Activated CD8-positive, alpha-beta T cell treated with anti-CD3 and anti-CD28 coated beads, Interleukin-2, amount 10 ng/mL, durations not matched to agents 7 days and 5 days (primary cell): ENCODE results near the gene UBE3C. TPM values are rescaled to one million over a fixed set of nuclear protein-coding genes. Genes with fewer than 3 reads are reported as not detected.

ENCODE experiments used
- ATAC-seq: fragments of 150-1000 bp; cut with Tn5 transposase; one replicate; pipeline ENCODE4 v1.10.0; 2021; ENCODE audit warnings: moderate library complexity
- CTCF ChIA-PET: fragments of 350-600 bp; sonication (Branson Sonifier 250); formaldehyde crosslinking; loops from one replicate; lab custom pipeline; 2021; ENCODE audit warnings: antibody characterized with exemption; lab: Charles Lee
- POLR2A ChIA-PET: fragments of 350-600 bp; sonication (Branson Sonifier 250); formaldehyde crosslinking; loops from one replicate; lab custom pipeline; 2021; ENCODE audit warnings: antibody characterized with exemption; lab: Charles Lee
- DNase-seq: peaks from one replicate; pipeline ENCODE4 v3.0.0-alpha.2; 2020
- H3K27ac Mint-ChIP-seq: one replicate; pipeline ENCODE4 v1.8.0; 2021; ENCODE audit warnings: mild to moderate bottlenecking, mixed read lengths
- H3K27me3 Mint-ChIP-seq: one replicate; pipeline ENCODE4 v1.8.0; 2021; ENCODE audit warnings: low read depth, mixed read lengths
- H3K36me3 Mint-ChIP-seq: one replicate; pipeline ENCODE4 v1.8.0; 2021; ENCODE audit warnings: low read depth, mixed read lengths
- H3K4me1 Mint-ChIP-seq: one replicate; pipeline ENCODE4 v1.8.0; 2021; ENCODE audit warnings: low read depth, mixed read lengths
- H3K4me3 Mint-ChIP-seq: one replicate; pipeline ENCODE4 v1.8.0; 2021; ENCODE audit warnings: mild to moderate bottlenecking, mixed read lengths
- H3K9me3 Mint-ChIP-seq: one replicate; pipeline ENCODE4 v1.8.0; 2022; ENCODE audit warnings: mixed read lengths; ENCODE audit not compliant: insufficient read depth
- total RNA-seq, 2 experiments: library from RNA; stranded (reverse); gene quantifications; one replicate each; pipeline ENCODE4 v1.2.3, GENCODE V29; 2021

UBE3C gene
- total RNA-seq, 2 experiments from 2014 or later, result 57.1 to 57.9 TPM

GRCh38 chr7:157306846-157307838 is 168.4 kb downstream of the UBE3C start:
- Mint-ChIP-seq H3K9me3 (no peaks in the 10 kb centered on the region), H3K4me1 (peaks cover 38% of the 10 kb centered on the region), H3K27ac (no peak overlapping the region), H3K36me3 (no peaks in the 10 kb centered on the region), H3K4me3 (no peak overlapping the region), H3K27me3 (no peaks in the 10 kb centered on the region)
- no peak for ATAC-seq
- CTCF ChIA-PET, result interaction anchor here (0.9 to 1.5 kb wide), 3 partner anchors 11 to 33 kb away, joined by 3 read pairs; no protein-coding TSS in a partner anchor
- POLR2A ChIA-PET, result no interaction called here
- no peak for DNase-seq

- Mint-ChIP-seq H3K36me3 (no peaks in the 10 kb centered on the region), H3K4me3 (no peak overlapping the region), H3K4me1 (peaks cover 26% of the 10 kb centered on the region), H3K9me3 (no peaks in the 10 kb centered on the region), H3K27ac (no peak overlapping the region), H3K27me3 (no peaks in the 10 kb centered on the region)
- DNase-seq, result no peak
- CTCF ChIA-PET, result no interaction called here
- POLR2A ChIA-PET, result no interaction called here
- ATAC-seq, result no peak
Observed at GRCh38 chr7:157309988-157310668, 171.4 kb downstream of the UBE3C start.

- Mint-ChIP-seq H3K9me3 (no peaks in the 10 kb centered on the region), H3K36me3 (no peaks in the 10 kb centered on the region), H3K4me3 (no peak overlapping the region), H3K27ac (no peak overlapping the region), H3K27me3 (no peaks in the 10 kb centered on the region), H3K4me1 (peaks cover 26% of the 10 kb centered on the region)
- ChIA-PET CTCF (no interaction called here), POLR2A (no interaction called here)
- DNase-seq, result no peak
- ATAC-seq, result no peak
Observed at GRCh38 chr7:157310676-157311185, 172.0 kb downstream of the UBE3C start.

- Mint-ChIP-seq H3K27me3 (peaks cover 1% of the 10 kb centered on the region), H3K4me1 (peaks cover 10% of the 10 kb centered on the region), H3K4me3 (no peak overlapping the region), H3K27ac (no peak overlapping the region), H3K36me3 (no peaks in the 10 kb centered on the region), H3K9me3 (no peaks in the 10 kb centered on the region)
- no peak for DNase-seq
- no peak for ATAC-seq
- CTCF ChIA-PET, result no interaction called here
- POLR2A ChIA-PET, result no interaction called here
Observed at GRCh38 chr7:157312941-157313340, 174.2 kb downstream of the UBE3C start.

GRCh38 chr7:157313645-157314044 is 174.9 kb downstream of the UBE3C start:
- DNase-seq (no peak), ATAC-seq (no peak)
- ChIA-PET POLR2A (no interaction called here), CTCF (no interaction called here)
- Mint-ChIP-seq H3K36me3 (no peaks in the 10 kb centered on the region), H3K4me3 (no peak overlapping the region), H3K27me3 (peaks cover 1% of the 10 kb centered on the region), H3K27ac (no peak overlapping the region), H3K9me3 (no peaks in the 10 kb centered on the region), H3K4me1 (peaks cover 16% of the 10 kb centered on the region)

GRCh38 chr7:157318015-157318706 is 179.4 kb downstream of the UBE3C start:
- peak overlapping the region; percentile 57 for H3K27ac Mint-ChIP-seq
- peaks cover 1% of the 10 kb centered on the region for H3K27me3 Mint-ChIP-seq
- H3K36me3 Mint-ChIP-seq, result no peaks in the 10 kb centered on the region
- POLR2A ChIA-PET, result no interaction called here
- H3K4me3 Mint-ChIP-seq, result no peak overlapping the region
- peaks cover 13% of the 10 kb centered on the region for H3K4me1 Mint-ChIP-seq
- CTCF ChIA-PET, result interaction anchor here (0.7 to 1.4 kb wide), 3 partner anchors 10 to 14 kb away, joined by 3 read pairs; no protein-coding TSS in a partner anchor
- no peak for DNase-seq
- H3K9me3 Mint-ChIP-seq, result no peaks in the 10 kb centered on the region
- ATAC-seq, result peak; percentile 67

Other genes with a start within 250 kb of the UBE3C start
- gene LMBR1, start 245.7 kb upstream of the UBE3C start, total RNA-seq, result 10 to 100 TPM; 49.7 to 51.2 TPM
- gene NOM1, start 189.2 kb upstream of the UBE3C start, total RNA-seq, result 10 to 100 TPM; 28.1 to 28.8 TPM
- gene MNX1, start 128.3 kb upstream of the UBE3C start, total RNA-seq, result not detected
- gene DNAJB6, start 198.1 kb downstream of the UBE3C start, total RNA-seq, result 10 to 100 TPM; 69.3 to 74.9 TPM